Lung (tissue), 12 donors: ENCODE measurements around the gene KCNMA1. TPM values are rescaled to one million over a fixed set of nuclear protein-coding genes. Genes with fewer than 3 reads are reported as not detected.

Source experiments
- ATAC-seq: fragments of 200-7000 bp; cut with Tn5 transposase; one replicate; pipeline ENCODE4 v1.9.1; 2020; ENCODE audit warnings: moderate number of reproducible peaks; ENCODE audit not compliant: insufficient read depth, low FRiP score
- DNase-seq, 3 donors: peaks; one replicate each; pipeline ENCODE4 v3.0.0-alpha.2; 2013 to 2017
- H3K27ac ChIP-seq, 2 donors: one replicate each; pipeline ENCODE4 v1.5.1; 2013; ENCODE audit warnings: mild to moderate bottlenecking in 2 of 2, moderate library complexity in 2 of 2, control low read depth in 1 of 2, inconsistent platforms in 1 of 2, low read depth in 1 of 2, low read length in 1 of 2
- H3K27me3 ChIP-seq, 3 donors: one replicate each; pipeline ENCODE4 v1.5.1; 2013; ENCODE audit warnings: low read length in 2 of 3; ENCODE audit not compliant: control insufficient read depth in 3 of 3, insufficient read depth in 3 of 3
- H3K36me3 ChIP-seq, 4 donors: one replicate each; pipeline ENCODE4 v1.5.1; 2013; ENCODE audit warnings: low read length in 4 of 4, mild to moderate bottlenecking in 1 of 4, moderate library complexity in 1 of 4; ENCODE audit not compliant: control insufficient read depth in 4 of 4, insufficient read depth in 4 of 4
- H3K4me1 ChIP-seq, 5 donors: one replicate each; pipeline ENCODE4 v1.5.1; 2013; ENCODE audit warnings: low read length in 5 of 5, mild to moderate bottlenecking in 2 of 5, moderate library complexity in 1 of 5; ENCODE audit not compliant: control insufficient read depth in 5 of 5, insufficient read depth in 5 of 5
- H3K4me3 ChIP-seq: one replicate; pipeline ENCODE4 v1.5.1; 2013; ENCODE audit warnings: mild to moderate bottlenecking, control low read depth, moderate library complexity
- H3K9ac ChIP-seq, 2 donors: one replicate each; pipeline ENCODE4 v1.5.1; 2013; ENCODE audit warnings: low read length in 2 of 2, control low read depth in 1 of 2; ENCODE audit not compliant: insufficient read depth in 1 of 2
- H3K9me3 ChIP-seq, 4 donors: one replicate each; pipeline ENCODE4 v1.5.1; 2013; ENCODE audit warnings: low read length in 3 of 4, mild to moderate bottlenecking in 1 of 4, moderate library complexity in 1 of 4; ENCODE audit not compliant: control insufficient read depth in 4 of 4, insufficient read depth in 3 of 4
- CTCF ChIP-seq: IDR thresholded peaks from 2 replicates; pipeline ENCODE4 v1.5.1; 2012; ENCODE audit warnings: mild to moderate bottlenecking; ENCODE audit errors: control extremely low read depth, extremely low read depth
- WGBS, 2 donors: extraction: QIAGEN DNeasy Blood & Tissue Kit; methylation state at CpG; one replicate each; pipeline ENCODE4 v1.1.7; 2013; 5-methylcytosine and 5-hydroxymethylcytosine counted together
- polyA plus RNA-seq, 2 donors: library from polyadenylated mRNA; stranded (reverse); fragments of 200-250 nt; gene quantifications; one replicate each; pipeline ENCODE4 v1.2.1, GENCODE V29; 2013
- total RNA-seq, 2 donors: library from RNA; depleted of rRNA in 1 of 2; stranded (reverse); fragments of >200 nt in 1 of 2; gene quantifications; one replicate each; pipeline ENCODE4 v1.2.1, GENCODE V29; 2014 to 2021
- donor health status: control.
- donor health status: control.
- donor health status: Bipolar disorder and iron deficiency.
- donor health status: healthy.
- donor health status: DM: yes; HTN: yes; CAD: no.

KCNMA1 gene
- total and polyA plus RNA-seq, 4 donors, result 3.8 to 13.0 (median 5.5) TPM

- Histone ChIP-seq H3K9ac (no peak overlapping the region), H3K36me3 (no peaks in the 10 kb centered on the region), H3K4me1 (peaks cover 0 to 3% (median 0%) of the 10 kb centered on the region in 5 donors), H3K4me3 (no peak overlapping the region), H3K27ac (no peak overlapping the region), H3K27me3 (peaks cover 0 to 5% (median 2%) of the 10 kb centered on the region in 3 donors), H3K9me3 (peaks cover 0 to 2% (median 0%) of the 10 kb centered on the region in 4 donors)
- ATAC-seq, result no peak
- DNase-seq, result no peak
- WGBS, 2 donors, result 76 to 87% methylated on average over 10 of the region's 10 CpGs
- TF ChIP-seq CTCF, result no peak
Measured at GRCh38 chr10:77398986-77399755, 238.4 kb downstream of the KCNMA1 start.

GRCh38 chr10:77398558-77398957, 239.1 kb downstream of the KCNMA1 start:
- Histone ChIP-seq H3K27ac (no peak overlapping the region), H3K4me3 (no peak overlapping the region), H3K36me3 (no peaks in the 10 kb centered on the region), H3K9ac (no peak overlapping the region), H3K27me3 (peaks cover 0 to 5% (median 2%) of the 10 kb centered on the region in 3 donors), H3K9me3 (peaks cover 0 to 2% (median 0%) of the 10 kb centered on the region in 4 donors), H3K4me1 (peaks cover 0 to 3% (median 0%) of the 10 kb centered on the region in 5 donors)
- ATAC-seq (no peak), DNase-seq (no peak)
- TF ChIP-seq CTCF, result no peak
- WGBS, 2 donors, result 79 to 87% methylated on average over 2 of the region's 2 CpGs

GRCh38 chr10:77397103-77397502, 240.5 kb downstream of the KCNMA1 start:
- no peak for TF ChIP-seq CTCF
- Histone ChIP-seq H3K4me1 (peaks cover 0 to 3% (median 0%) of the 10 kb centered on the region in 5 donors), H3K9me3 (peaks cover 0 to 2% (median 0%) of the 10 kb centered on the region in 4 donors), H3K27me3 (peaks cover 0 to 5% (median 2%) of the 10 kb centered on the region in 3 donors), H3K27ac (no peak overlapping the region), H3K36me3 (no peaks in the 10 kb centered on the region), H3K4me3 (no peak overlapping the region), H3K9ac (no peak overlapping the region)
- no peak for ATAC-seq
- no peak for DNase-seq
- WGBS, 2 donors, result 87 to 89% methylated on average over 4 of the region's 4 CpGs
